DOHH2 (cell line): Measurements from ENCODE around the gene EFNA3.

Experiments used
- H3F3A ChIP-seq: fragments of 200-600 bp; sonication (generic), shearing (Covaris generic); 2 replicates; pipeline ENCODE4 v1.6.0; 2016; ENCODE audit warnings: antibody characterized with exemption, mild to moderate bottlenecking; ENCODE audit not compliant: control insufficient read depth, insufficient read depth
- H3K27ac ChIP-seq: fragments of 200-600 bp; sonication (generic); 2 replicates; pipeline ENCODE4 v1.5.1; 2014; ENCODE audit warnings: low read depth, mild to moderate bottlenecking, low read length, moderate library complexity
- H3K27me3 ChIP-seq: fragments of 200-600 bp; sonication (generic); 2 replicates; pipeline ENCODE4 v1.6.1; 2014; ENCODE audit warnings: mild to moderate bottlenecking, low read length, mixed read lengths; ENCODE audit not compliant: control insufficient read depth
- H3K36me3 ChIP-seq: fragments of 200-600 bp; sonication (generic); 2 replicates; pipeline ENCODE4 v1.6.1; 2014; ENCODE audit warnings: mild to moderate bottlenecking, low read length, moderate library complexity, mixed read lengths; ENCODE audit not compliant: control insufficient read depth
- H3K4me1 ChIP-seq: fragments of 200-600 bp; sonication (generic); 2 replicates; pipeline ENCODE4 v1.6.1; 2014; ENCODE audit warnings: mild to moderate bottlenecking, low read length, mixed read lengths; ENCODE audit not compliant: control insufficient read depth
- H3K4me2 ChIP-seq: fragments of 200-600 bp; sonication (generic); 2 replicates; pipeline ENCODE4 v1.6.0; 2014; ENCODE audit warnings: mild to moderate bottlenecking, low read length, moderate library complexity
- H3K4me3 ChIP-seq: fragments of 200-600 bp; sonication (generic); 2 replicates; pipeline ENCODE4 v1.5.1; 2014; ENCODE audit warnings: mild to moderate bottlenecking, low read length, mixed read lengths
- H3K79me2 ChIP-seq: fragments of 200-600 bp; sonication (generic); 2 replicates; pipeline ENCODE4 v1.6.1; 2014; ENCODE audit warnings: mild to moderate bottlenecking, low read length, mixed read lengths; ENCODE audit not compliant: control insufficient read depth
- H3K9me2 ChIP-seq: fragments of 200-600 bp; sonication (generic); replicated peaks from 2 replicates; pipeline ENCODE4 v1.6.1; 2014; ENCODE audit warnings: mild to moderate bottlenecking, low read length, mixed read lengths; ENCODE audit not compliant: control insufficient read depth
- H3K9me3 ChIP-seq: fragments of 200-600 bp; sonication (generic); 2 replicates; pipeline ENCODE4 v1.6.1; 2014; ENCODE audit warnings: antibody characterized with exemption, low read length, mixed read lengths; ENCODE audit not compliant: control insufficient read depth, insufficient read depth
- H4K20me1 ChIP-seq: fragments of 200-600 bp; sonication (generic); 2 replicates; pipeline ENCODE4 v1.6.0; 2014; ENCODE audit warnings: low read depth, mild to moderate bottlenecking, antibody characterized with exemption, low read length, moderate library complexity; ENCODE audit not compliant: control insufficient read depth, insufficient read depth
- CTCF ChIP-seq: fragments of 200-600 bp; sonication (generic); IDR thresholded peaks from one replicate; pipeline ENCODE4 v1.5.1; 2014; ENCODE audit warnings: antibody characterized with exemption, mild to moderate bottlenecking, low read depth, low read length; ENCODE audit not compliant: poor library complexity, severe bottlenecking
- EZH2phosphoT487 ChIP-seq: fragments of 200-600 bp; sonication (generic); IDR thresholded peaks from 2 replicates; pipeline ENCODE4 v1.6.1; 2017; ENCODE audit warnings: borderline replicate concordance, mild to moderate bottlenecking, antibody characterized with exemption, low read length, moderate library complexity, mixed read lengths

EFNA3 gene

GRCh38 chr1:155040358-155041093, 38.1 kb upstream of the EFNA3 start:
- Histone ChIP-seq H3K27ac (no peak overlapping the region), H3K9me2 (no peaks in the 10 kb centered on the region), H3K9me3 (no peaks in the 10 kb centered on the region), H3K27me3 (peaks cover 32% of the 10 kb centered on the region), H3K36me3 (no peaks in the 10 kb centered on the region), H3K4me1 (peaks cover 3% of the 10 kb centered on the region), H3K79me2 (no peaks in the 10 kb centered on the region), H3K4me2 (no peak overlapping the region), H4K20me1 (no peaks in the 10 kb centered on the region), H3F3A (no peaks in the 10 kb centered on the region), H3K4me3 (no peak overlapping the region)
- TF ChIP-seq CTCF (no peak), EZH2phosphoT487 (no peak)

- Histone ChIP-seq H3K9me3 (no peaks in the 10 kb centered on the region), H3K4me2 (no peak overlapping the region), H4K20me1 (no peaks in the 10 kb centered on the region), H3F3A (no peaks in the 10 kb centered on the region), H3K4me3 (no peak overlapping the region), H3K27me3 (peaks cover 30% of the 10 kb centered on the region), H3K27ac (no peak overlapping the region), H3K4me1 (peaks cover 3% of the 10 kb centered on the region), H3K9me2 (no peaks in the 10 kb centered on the region), H3K79me2 (no peaks in the 10 kb centered on the region), H3K36me3 (no peaks in the 10 kb centered on the region)
- TF ChIP-seq EZH2phosphoT487 = no peak
- TF ChIP-seq CTCF = no peak
These were observed 35.8 kb upstream of the EFNA3 start for GRCh38 chr1:155042789-155043188.

DNA sequence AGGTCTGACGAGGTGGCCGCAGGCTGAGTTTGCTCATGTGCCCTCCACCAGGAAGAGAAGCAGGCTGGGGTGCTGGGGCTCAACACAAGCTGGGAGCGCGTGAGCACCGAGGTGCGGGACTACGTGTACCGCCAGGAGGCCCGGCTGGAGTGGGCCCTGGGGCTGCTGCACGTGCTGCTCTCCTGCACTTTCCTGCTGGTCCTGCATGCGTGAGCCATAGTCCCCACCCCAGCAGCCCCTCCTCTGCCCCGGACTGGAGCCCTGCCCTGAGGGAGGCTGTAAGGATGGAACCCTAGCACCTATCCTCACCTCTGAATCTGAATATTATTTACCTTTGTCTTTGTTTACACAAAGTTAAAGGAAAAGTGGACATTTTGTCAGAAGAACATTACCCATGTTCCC, 35.3 kb upstream of the EFNA3 start:
- H3K27me3 ChIP-seq = peaks cover 25% of the 10 kb centered on the region
- H3K79me2 ChIP-seq = no peaks in the 10 kb centered on the region
- H3K9me3 ChIP-seq = no peaks in the 10 kb centered on the region
- no peaks in the 10 kb centered on the region for H4K20me1 ChIP-seq
- no peaks in the 10 kb centered on the region for H3K9me2 ChIP-seq
- H3K36me3 ChIP-seq = no peaks in the 10 kb centered on the region
- peaks cover 3% of the 10 kb centered on the region for H3K4me1 ChIP-seq
- no peak overlapping the region for H3K4me2 ChIP-seq
- H3K4me3 ChIP-seq = no peak overlapping the region
- H3F3A ChIP-seq = no peaks in the 10 kb centered on the region
- no peak overlapping the region for H3K27ac ChIP-seq
- TF ChIP-seq CTCF = no peak
- TF ChIP-seq EZH2phosphoT487 = no peak
